ENCODE data around the gene CFAP77.

DNA sequence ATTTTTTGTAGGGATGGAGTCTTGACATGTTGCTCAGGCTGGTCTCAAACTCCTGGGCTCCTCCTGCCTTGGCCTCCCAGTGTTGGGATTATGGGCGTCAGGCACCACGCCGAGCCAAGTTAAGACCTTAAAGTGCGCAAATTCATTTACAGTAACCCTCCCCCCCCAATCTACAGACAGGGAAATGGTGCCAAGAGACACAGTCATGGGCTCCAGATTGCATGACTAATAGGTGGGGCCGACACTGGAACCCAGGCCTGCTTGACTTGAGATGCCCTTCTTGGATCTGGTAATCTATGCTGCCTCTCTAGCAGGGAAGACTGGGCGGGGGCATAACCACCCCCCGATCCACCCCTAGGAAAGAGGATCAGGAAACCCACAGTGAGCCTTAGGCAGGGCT is 22.9 kb upstream of the CFAP77 start:
- TF ChIP-seq, protein P1, sequence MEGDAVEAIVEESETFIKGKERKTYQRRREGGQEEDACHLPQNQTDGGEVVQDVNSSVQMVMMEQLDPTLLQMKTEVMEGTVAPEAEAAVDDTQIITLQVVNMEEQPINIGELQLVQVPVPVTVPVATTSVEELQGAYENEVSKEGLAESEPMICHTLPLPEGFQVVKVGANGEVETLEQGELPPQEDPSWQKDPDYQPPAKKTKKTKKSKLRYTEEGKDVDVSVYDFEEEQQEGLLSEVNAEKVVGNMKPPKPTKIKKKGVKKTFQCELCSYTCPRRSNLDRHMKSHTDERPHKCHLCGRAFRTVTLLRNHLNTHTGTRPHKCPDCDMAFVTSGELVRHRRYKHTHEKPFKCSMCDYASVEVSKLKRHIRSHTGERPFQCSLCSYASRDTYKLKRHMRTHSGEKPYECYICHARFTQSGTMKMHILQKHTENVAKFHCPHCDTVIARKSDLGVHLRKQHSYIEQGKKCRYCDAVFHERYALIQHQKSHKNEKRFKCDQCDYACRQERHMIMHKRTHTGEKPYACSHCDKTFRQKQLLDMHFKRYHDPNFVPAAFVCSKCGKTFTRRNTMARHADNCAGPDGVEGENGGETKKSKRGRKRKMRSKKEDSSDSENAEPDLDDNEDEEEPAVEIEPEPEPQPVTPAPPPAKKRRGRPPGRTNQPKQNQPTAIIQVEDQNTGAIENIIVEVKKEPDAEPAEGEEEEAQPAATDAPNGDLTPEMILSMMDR (conservative IDR thresholded peaks at IDR 0.05; ENCODE audit: low read depth, low read length) = no peak
- no peak for TF ChIP-seq EZH2 (IDR thresholded peaks at IDR 0.05; ENCODE audit: borderline replicate concordance, low read depth, low read length, poor library complexity, severe bottlenecking)

Measured in A673 (cell line).